K562 (cell line): ENCODE results near the gene GNG14. TPM values are rescaled to one million over a fixed set of nuclear protein-coding genes. Genes with fewer than 3 reads are reported as not detected.

ENCODE experiments used
- BRD9 ChIP-seq: fragments of 450-650 bp; IDR thresholded peaks from 2 replicates; pipeline ENCODE4 v1.6.1; 2018; ENCODE audit warnings: low read depth; ENCODE audit not compliant: partially characterized antibody
- CAMTA2 ChIP-seq: fragments of 250-450 bp; sonication (Bioruptor Pico); conservative IDR thresholded peaks from 2 replicates; pipeline ENCODE4 v1.5.1; 2022
- CBFA2T3 ChIP-seq: fragments of 450-650 bp; IDR thresholded peaks from 2 replicates; pipeline ENCODE4 v1.6.1; 2017
- CBX8 ChIP-seq: fragments of 200-600 bp; sonication (generic); IDR thresholded peaks from 2 replicates; pipeline ENCODE4 v1.6.1; 2012; ENCODE audit warnings: borderline replicate concordance, mixed run types, low read depth, mild to moderate bottlenecking, moderate library complexity, mixed read lengths, low read length, control low read depth, inconsistent platforms; ENCODE audit not compliant: poor library complexity, severe bottlenecking; ENCODE audit errors: extremely low read depth
- CTBP1 ChIP-seq: fragments of 450-650 bp; IDR thresholded peaks from 2 replicates; pipeline ENCODE4 v1.6.1; 2016; ENCODE audit warnings: borderline replicate concordance
- FUS ChIP-seq: fragments of 200-400 bp; formaldehyde crosslinking; optimal IDR thresholded peaks from 2 replicates; pipeline ENCODE3; 2017; ENCODE audit warnings: low read depth, low read length
- GABPA ChIP-seq: fragments of 200-800 bp; sonication (Bioruptor generic); conservative IDR thresholded peaks from 2 replicates; pipeline ENCODE4 v1.6.1; 2016; ENCODE audit warnings: low read depth, missing genetic modification characterization, missing compliant biosample characterization
- GATAD2A ChIP-seq: fragments of 450-650 bp; IDR thresholded peaks from 2 replicates; pipeline ENCODE4 v1.6.1; 2017
- KLF1 ChIP-seq: fragments of 450-650 bp; IDR thresholded peaks from 2 replicates; pipeline ENCODE4 v1.6.1; 2016; ENCODE audit warnings: missing genetic modification characterization, missing compliant biosample characterization
- MTA2 ChIP-seq: fragments of 450-650 bp; IDR thresholded peaks from 2 replicates; pipeline ENCODE4 v1.6.1; 2016; ENCODE audit warnings: low read depth
- NR1H2 ChIP-seq: sonication (generic); formaldehyde crosslinking; IDR thresholded peaks from 2 replicates; pipeline ENCODE4 v1.4.0; 2020; ENCODE audit warnings: mild to moderate bottlenecking, missing genetic modification reagents
- SMAD1 ChIP-seq: fragments of 150-350 bp; IDR thresholded peaks from 2 replicates; pipeline ENCODE4 v1.6.1; 2014; ENCODE audit warnings: low read length, low read depth; ENCODE audit not compliant: partially characterized antibody
- SMARCE1 ChIP-seq: fragments of 450-650 bp; IDR thresholded peaks from 2 replicates; pipeline ENCODE4 v1.7.1; 2016; ENCODE audit warnings: mild to moderate bottlenecking
- SREBF1 ChIP-seq: fragments of 150-350 bp; IDR thresholded peaks from 2 replicates; pipeline ENCODE4 v1.6.1; 2014; ENCODE audit warnings: antibody characterized with exemption, low read depth, low read length, borderline replicate concordance
- TAL1 ChIP-seq: fragments of 450-650 bp; IDR thresholded peaks from 2 replicates; pipeline ENCODE4 v1.6.1; 2016; ENCODE audit warnings: mild to moderate bottlenecking
- ZC3H8 ChIP-seq: fragments of 450-650 bp; IDR thresholded peaks from 2 replicates; pipeline ENCODE4 v1.6.1; 2017
- ZNF408 ChIP-seq: fragments of 250-450 bp; sonication (Bioruptor Pico); IDR thresholded peaks from 2 replicates; pipeline ENCODE4 v1.4.0; 2020; ENCODE audit warnings: low read depth, mild to moderate bottlenecking, moderate library complexity
- ZNF561 ChIP-seq: fragments of 450-650 bp; formaldehyde crosslinking; conservative IDR thresholded peaks from 2 replicates; pipeline ENCODE4 v1.4.0; 2020; ENCODE audit warnings: mild to moderate bottlenecking, moderate library complexity
- polyA plus RNA-seq, 8 experiments: library from polyadenylated mRNA; depleted of rRNA in 4 of 8; stranded (reverse) in 5 of 8; unstranded in 3 of 8; fragments of >200 nt; fragmentation: Nextera tagmentation in 2 of 8; fragmentation: Illumina TruSeq in 1 of 8; extraction: Ambion mirVana in 2 of 8; extraction: Trizol in 1 of 8; gene quantifications; 2 replicates each; pipeline versions ENCODE4 v1.2.1 to v1.2.3, GENCODE V29; 2011 to 2014; ENCODE audit warnings: inconsistent platforms in 1 of 8, missing spikeins in 1 of 8
- total RNA-seq, 7 experiments: library from RNA; depleted of rRNA in 6 of 7; stranded (reverse); fragments of >200 nt in 6 of 7; fragmentation: Illumina TruSeq in 2 of 7; extraction: Trizol in 2 of 7; gene quantifications; 2 replicates each; pipeline versions ENCODE4 v1.2.1 to v1.2.3, GENCODE V29; 2011 to 2021; ENCODE audit warnings: low replicate concordance in 1 of 7
- TF ChIP-seq, protein P1 (sequence below): fragments of 450-650 bp; IDR thresholded peaks from 2 replicates; pipeline ENCODE4 v1.6.1; 2017; ENCODE audit warnings: antibody characterized with exemption, mild to moderate bottlenecking
- TF ChIP-seq, protein P2 (sequence below): fragments of 250-450 bp; sonication (Bioruptor Pico); IDR thresholded peaks from 2 replicates; pipeline ENCODE4 v1.4.0; 2020; ENCODE audit warnings: mild to moderate bottlenecking, moderate library complexity, borderline replicate concordance

GNG14 gene
- total and polyA plus RNA-seq, 9 of the 15 experiments (the other 6 are each of a cell fraction or from before 2014, with no cell fraction given) = not detected

DNA sequence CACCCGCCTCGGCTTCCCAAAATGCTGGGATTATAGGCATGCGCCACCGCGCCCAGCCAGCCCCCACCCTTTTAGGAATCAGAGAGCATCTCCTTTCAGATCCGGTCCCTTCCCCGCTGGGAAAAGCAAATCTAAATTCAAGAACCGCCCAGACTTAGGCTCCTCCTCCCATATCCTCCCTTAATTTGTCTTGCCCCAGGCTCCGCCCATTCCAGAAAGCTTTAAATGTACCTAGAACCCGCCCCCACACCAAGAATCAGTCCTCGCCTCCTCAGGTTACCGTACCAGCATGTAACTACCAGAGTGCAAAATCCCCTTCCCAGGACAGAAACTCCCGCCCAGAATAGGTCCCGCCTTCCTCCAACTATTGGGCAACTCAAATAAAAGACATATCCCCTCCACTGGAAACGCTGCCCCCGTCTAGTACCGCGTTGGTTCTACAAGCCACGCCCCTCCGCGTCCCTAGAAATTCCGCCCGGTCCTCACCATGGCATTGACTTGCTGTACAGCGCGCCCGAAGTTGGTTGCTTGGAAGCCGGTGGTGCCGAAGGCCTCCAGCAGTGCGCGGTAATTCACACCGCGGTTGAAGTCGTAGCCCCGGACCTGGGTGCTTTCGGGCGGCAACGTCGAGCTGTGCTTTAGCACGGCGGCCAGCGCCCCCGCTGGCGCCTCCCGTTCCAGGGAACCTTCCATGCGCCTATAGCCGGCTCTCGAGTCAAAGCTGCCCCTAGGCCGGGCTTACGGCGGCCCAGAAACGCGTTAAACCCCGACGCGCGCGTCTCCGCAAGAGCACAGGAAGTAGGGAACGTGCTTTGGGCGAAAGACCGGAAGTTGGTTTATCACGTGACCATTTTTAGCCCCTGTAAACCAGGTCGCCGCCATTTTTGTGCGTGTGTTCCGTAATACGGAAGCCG is 6.5 kb upstream of the GNG14 start, which contains the start of gene DHPS (continued):
- TF ChIP-seq ZNF408 (CRISPR knock-in tag) = no peak
- TF ChIP-seq, protein P1, sequence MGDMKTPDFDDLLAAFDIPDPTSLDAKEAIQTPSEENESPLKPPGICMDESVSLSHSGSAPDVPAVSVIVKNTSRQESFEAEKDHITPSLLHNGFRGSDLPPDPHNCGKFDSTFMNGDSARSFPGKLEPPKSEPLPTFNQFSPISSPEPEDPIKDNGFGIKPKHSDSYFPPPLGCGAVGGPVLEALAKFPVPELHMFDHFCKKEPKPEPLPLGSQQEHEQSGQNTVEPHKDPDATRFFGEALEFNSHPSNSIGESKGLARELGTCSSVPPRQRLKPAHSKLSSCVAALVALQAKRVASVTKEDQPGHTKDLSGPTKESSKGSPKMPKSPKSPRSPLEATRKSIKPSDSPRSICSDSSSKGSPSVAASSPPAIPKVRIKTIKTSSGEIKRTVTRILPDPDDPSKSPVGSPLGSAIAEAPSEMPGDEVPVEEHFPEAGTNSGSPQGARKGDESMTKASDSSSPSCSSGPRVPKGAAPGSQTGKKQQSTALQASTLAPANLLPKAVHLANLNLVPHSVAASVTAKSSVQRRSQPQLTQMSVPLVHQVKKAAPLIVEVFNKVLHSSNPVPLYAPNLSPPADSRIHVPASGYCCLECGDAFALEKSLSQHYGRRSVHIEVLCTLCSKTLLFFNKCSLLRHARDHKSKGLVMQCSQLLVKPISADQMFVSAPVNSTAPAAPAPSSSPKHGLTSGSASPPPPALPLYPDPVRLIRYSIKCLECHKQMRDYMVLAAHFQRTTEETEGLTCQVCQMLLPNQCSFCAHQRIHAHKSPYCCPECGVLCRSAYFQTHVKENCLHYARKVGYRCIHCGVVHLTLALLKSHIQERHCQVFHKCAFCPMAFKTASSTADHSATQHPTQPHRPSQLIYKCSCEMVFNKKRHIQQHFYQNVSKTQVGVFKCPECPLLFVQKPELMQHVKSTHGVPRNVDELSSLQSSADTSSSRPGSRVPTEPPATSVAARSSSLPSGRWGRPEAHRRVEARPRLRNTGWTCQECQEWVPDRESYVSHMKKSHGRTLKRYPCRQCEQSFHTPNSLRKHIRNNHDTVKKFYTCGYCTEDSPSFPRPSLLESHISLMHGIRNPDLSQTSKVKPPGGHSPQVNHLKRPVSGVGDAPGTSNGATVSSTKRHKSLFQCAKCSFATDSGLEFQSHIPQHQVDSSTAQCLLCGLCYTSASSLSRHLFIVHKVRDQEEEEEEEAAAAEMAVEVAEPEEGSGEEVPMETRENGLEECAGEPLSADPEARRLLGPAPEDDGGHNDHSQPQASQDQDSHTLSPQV = no peak
- TF ChIP-seq TAL1 = no peak
- TF ChIP-seq CBFA2T3 = 0 out of 2 replicates have a peak, but pooled peaks have one; percentile 3
- no peak for TF ChIP-seq FUS
- no peak for TF ChIP-seq BRD9
- TF ChIP-seq GABPA (tag) = peak; percentile 96
- TF ChIP-seq CAMTA2 (CRISPR knock-in tag) = no peak
- peak; percentile 81 for TF ChIP-seq SMAD1
- TF ChIP-seq ZC3H8 = no peak
- no peak for TF ChIP-seq SMARCE1
- TF ChIP-seq, protein P2, sequence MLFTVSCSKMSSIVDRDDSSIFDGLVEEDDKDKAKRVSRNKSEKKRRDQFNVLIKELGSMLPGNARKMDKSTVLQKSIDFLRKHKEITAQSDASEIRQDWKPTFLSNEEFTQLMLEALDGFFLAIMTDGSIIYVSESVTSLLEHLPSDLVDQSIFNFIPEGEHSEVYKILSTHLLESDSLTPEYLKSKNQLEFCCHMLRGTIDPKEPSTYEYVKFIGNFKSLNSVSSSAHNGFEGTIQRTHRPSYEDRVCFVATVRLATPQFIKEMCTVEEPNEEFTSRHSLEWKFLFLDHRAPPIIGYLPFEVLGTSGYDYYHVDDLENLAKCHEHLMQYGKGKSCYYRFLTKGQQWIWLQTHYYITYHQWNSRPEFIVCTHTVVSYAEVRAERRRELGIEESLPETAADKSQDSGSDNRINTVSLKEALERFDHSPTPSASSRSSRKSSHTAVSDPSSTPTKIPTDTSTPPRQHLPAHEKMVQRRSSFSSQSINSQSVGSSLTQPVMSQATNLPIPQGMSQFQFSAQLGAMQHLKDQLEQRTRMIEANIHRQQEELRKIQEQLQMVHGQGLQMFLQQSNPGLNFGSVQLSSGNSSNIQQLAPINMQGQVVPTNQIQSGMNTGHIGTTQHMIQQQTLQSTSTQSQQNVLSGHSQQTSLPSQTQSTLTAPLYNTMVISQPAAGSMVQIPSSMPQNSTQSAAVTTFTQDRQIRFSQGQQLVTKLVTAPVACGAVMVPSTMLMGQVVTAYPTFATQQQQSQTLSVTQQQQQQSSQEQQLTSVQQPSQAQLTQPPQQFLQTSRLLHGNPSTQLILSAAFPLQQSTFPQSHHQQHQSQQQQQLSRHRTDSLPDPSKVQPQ (CRISPR knock-in tag) = peak; percentile 60; the same call in 1 of the 2 replicates
- no peak for TF ChIP-seq GATAD2A
- TF ChIP-seq CBX8 = no peak
- no peak for TF ChIP-seq MTA2
- no peak for TF ChIP-seq SREBF1
- TF ChIP-seq CTBP1 = peak; percentile 76
- TF ChIP-seq KLF1 (tag) = 0 out of 2 replicates have a peak, but pooled peaks have one; percentile 45
- TF ChIP-seq NR1H2 (CRISPR knock-in tag) = 0 out of 2 replicates have a peak, but pooled peaks have one; percentile 82
- no peak for TF ChIP-seq ZNF561
